Large intestine (tissue), 3 donors: Measurements from ENCODE around the gene PPFIA3. TPM values are rescaled to one million over a fixed set of nuclear protein-coding genes. Genes with fewer than 3 reads are reported as not detected.
"Not testable (repeated sequence)": the region's sequence is repeated elsewhere in the genome, so short reads cannot be mapped to it uniquely, and the experiment has no call there.

ENCODE experiments used
- DNase-seq, 2 donors: peaks; one replicate each; pipeline versions ENCODE4 v3.0.0 to v3.0.0-alpha.2; 2013
- H3K27ac ChIP-seq: one replicate; pipeline ENCODE4 v1.5.1; 2013; ENCODE audit warnings: low read length
- H3K27me3 ChIP-seq: 2 replicates; pipeline ENCODE4 v1.6.1; 2013; ENCODE audit warnings: low read length; ENCODE audit not compliant: control insufficient read depth, insufficient read depth
- H3K36me3 ChIP-seq: 2 replicates; pipeline ENCODE4 v1.6.1; 2013; ENCODE audit warnings: low read length; ENCODE audit not compliant: control insufficient read depth, insufficient read depth
- H3K4me1 ChIP-seq: one replicate; pipeline ENCODE4 v1.6.1; 2013; ENCODE audit warnings: low read length; ENCODE audit not compliant: control insufficient read depth, insufficient read depth
- H3K4me3 ChIP-seq: one replicate; pipeline ENCODE4 v1.5.1; 2013; ENCODE audit warnings: low read length
- H3K9me3 ChIP-seq: one replicate; pipeline ENCODE4 v1.6.1; 2013; ENCODE audit warnings: mild to moderate bottlenecking, low read depth, low read length, moderate library complexity; ENCODE audit not compliant: control insufficient read depth
- WGBS: methylation state at CpG from one replicate; pipeline ENCODE4 v1.1.5; 2013; ENCODE audit warnings: low lambda C conversion rate; ENCODE audit not compliant: insufficient coverage; 5-methylcytosine and 5-hydroxymethylcytosine counted together
- polyA plus RNA-seq: library from polyadenylated mRNA; unstranded; fragments of 120-200 nt; gene quantifications from one replicate; pipeline ENCODE4 v1.2.1, GENCODE V29; 2013

Gene PPFIA3
- polyA plus RNA-seq, 1 donor = 5.9 TPM

- H3K9me3 ChIP-seq = peaks cover 1% of the 10 kb centered on the region
- peaks cover 26% of the 10 kb centered on the region for H3K4me1 ChIP-seq
- no peak overlapping the region for H3K27ac ChIP-seq
- no peak overlapping the region for H3K4me3 ChIP-seq
- WGBS = no CpG with 5 or more reads among the region's 13 CpGs
- no peaks in the 10 kb centered on the region for H3K36me3 ChIP-seq
- peak in 1 of 2 donors; percentile 66 for DNase-seq
- H3K27me3 ChIP-seq = peaks cover 41% of the 10 kb centered on the region
Measured at GRCh38 chr19:49160450-49161189, 41.3 kb downstream of the PPFIA3 start.

- Histone ChIP-seq H3K36me3 (no peaks in the 10 kb centered on the region), H3K27me3 (peaks cover 45% of the 10 kb centered on the region), H3K4me3 (no peak overlapping the region), H3K9me3 (peaks cover 7% of the 10 kb centered on the region), H3K27ac (no peak overlapping the region), H3K4me1 (peaks cover 27% of the 10 kb centered on the region)
- no peak for DNase-seq
- no CpG with 5 or more reads among the region's 4 CpGs for WGBS
Measured at GRCh38 chr19:49161987-49162386, 42.6 kb downstream of the PPFIA3 start.

- Histone ChIP-seq H3K4me3 (no peak overlapping the region), H3K4me1 (peaks cover 10% of the 10 kb centered on the region), H3K9me3 (peaks cover 7% of the 10 kb centered on the region), H3K27ac (no peak overlapping the region), H3K27me3 (peaks cover 40% of the 10 kb centered on the region), H3K36me3 (no peaks in the 10 kb centered on the region)
- no peak for DNase-seq
- WGBS = 40% methylated on average over 2 of the region's 24 CpGs
Measured at GRCh38 chr19:49165111-49165750, 45.9 kb downstream of the PPFIA3 start.

GRCh38 chr19:49165865-49166301, 46.5 kb downstream of the PPFIA3 start:
- Histone ChIP-seq H3K4me1 (peaks cover 5% of the 10 kb centered on the region), H3K9me3 (peaks cover 7% of the 10 kb centered on the region), H3K27ac (no peak overlapping the region), H3K27me3 (peaks cover 40% of the 10 kb centered on the region), H3K36me3 (no peaks in the 10 kb centered on the region), H3K4me3 (no peak overlapping the region)
- WGBS = no CpG with 5 or more reads among the region's 30 CpGs
- DNase-seq = no peak

GRCh38 chr19:49167857-49168409, 48.6 kb downstream of the PPFIA3 start:
- Histone ChIP-seq H3K4me1 (peaks cover 5% of the 10 kb centered on the region), H3K27me3 (peaks cover 45% of the 10 kb centered on the region), H3K9me3 (peaks cover 7% of the 10 kb centered on the region), H3K27ac (no peak overlapping the region), H3K4me3 (no peak overlapping the region), H3K36me3 (no peaks in the 10 kb centered on the region)
- WGBS = no CpG with 5 or more reads among the region's 25 CpGs
- no peak for DNase-seq

- Histone ChIP-seq H3K9me3 (peaks cover 7% of the 10 kb centered on the region), H3K4me3 (no peak overlapping the region), H3K36me3 (peaks cover 2% of the 10 kb centered on the region), H3K27me3 (peaks cover 48% of the 10 kb centered on the region), H3K27ac (no peak overlapping the region), H3K4me1 (peaks cover 5% of the 10 kb centered on the region)
- WGBS = no CpG with 5 or more reads among the region's 23 CpGs
- DNase-seq = no peak
Measured at GRCh38 chr19:49168421-49168820, 49.1 kb downstream of the PPFIA3 start.

- peaks cover 3% of the 10 kb centered on the region for H3K36me3 ChIP-seq
- WGBS = 90% methylated on average over 1 of the region's 2 CpGs
- DNase-seq = no peak
- no peaks in the 10 kb centered on the region for H3K9me3 ChIP-seq
- H3K27me3 ChIP-seq = peaks cover 28% of the 10 kb centered on the region
- H3K27ac ChIP-seq = no peak overlapping the region
- H3K4me3 ChIP-seq = no peak overlapping the region
- no peaks in the 10 kb centered on the region for H3K4me1 ChIP-seq
Measured at GRCh38 chr19:49173198-49173597, 53.9 kb downstream of the PPFIA3 start.

- H3K9me3 ChIP-seq = peaks cover 26% of the 10 kb centered on the region
- no peak for DNase-seq
- no peak overlapping the region for H3K4me3 ChIP-seq
- no peaks in the 10 kb centered on the region for H3K4me1 ChIP-seq
- no peak overlapping the region for H3K27ac ChIP-seq
- peaks cover 22% of the 10 kb centered on the region for H3K27me3 ChIP-seq
- H3K36me3 ChIP-seq = peaks cover 2% of the 10 kb centered on the region
- 100% methylated on average over 4 of the region's 4 CpGs for WGBS
Measured at GRCh38 chr19:49180659-49181058, 61.3 kb downstream of the PPFIA3 start.

- H3K27ac ChIP-seq, H3K4me1 ChIP-seq, H3K4me3 ChIP-seq, DNase-seq, H3K36me3 ChIP-seq: not testable (repeated sequence)
- WGBS = 89% methylated on average over 1 of the region's 20 CpGs
- peaks cover 26% of the 10 kb centered on the region for H3K9me3 ChIP-seq
- H3K27me3 ChIP-seq = peaks cover 17% of the 10 kb centered on the region
Measured at GRCh38 chr19:49182010-49182847, 62.9 kb downstream of the PPFIA3 start.

- WGBS = no CpG with 5 or more reads among the region's 26 CpGs
- Histone ChIP-seq H3K27ac (no peak overlapping the region), H3K9me3 (peaks cover 26% of the 10 kb centered on the region), H3K4me1 (no peaks in the 10 kb centered on the region), H3K36me3 (peaks cover 2% of the 10 kb centered on the region), H3K27me3 (peaks cover 20% of the 10 kb centered on the region), H3K4me3 (no peak overlapping the region)
- no peak for DNase-seq
Measured at GRCh38 chr19:49182848-49183375, 63.6 kb downstream of the PPFIA3 start.
